ENCODE results near the gene TAOK1.
"Not testable (repeated sequence)": the region's sequence is repeated elsewhere in the genome, so short reads cannot be mapped to it uniquely, and the experiment has no call there.

The TAOK1 gene

GRCh38 chr17:29389982-29390850 lies at the start of gene TAOK1:
Gene TAOK1 (plus strand): TSS chr17:29390363. CDS start chr17:29451549, 61,186 bp downstream.
- TF ChIP-seq, protein P1, sequence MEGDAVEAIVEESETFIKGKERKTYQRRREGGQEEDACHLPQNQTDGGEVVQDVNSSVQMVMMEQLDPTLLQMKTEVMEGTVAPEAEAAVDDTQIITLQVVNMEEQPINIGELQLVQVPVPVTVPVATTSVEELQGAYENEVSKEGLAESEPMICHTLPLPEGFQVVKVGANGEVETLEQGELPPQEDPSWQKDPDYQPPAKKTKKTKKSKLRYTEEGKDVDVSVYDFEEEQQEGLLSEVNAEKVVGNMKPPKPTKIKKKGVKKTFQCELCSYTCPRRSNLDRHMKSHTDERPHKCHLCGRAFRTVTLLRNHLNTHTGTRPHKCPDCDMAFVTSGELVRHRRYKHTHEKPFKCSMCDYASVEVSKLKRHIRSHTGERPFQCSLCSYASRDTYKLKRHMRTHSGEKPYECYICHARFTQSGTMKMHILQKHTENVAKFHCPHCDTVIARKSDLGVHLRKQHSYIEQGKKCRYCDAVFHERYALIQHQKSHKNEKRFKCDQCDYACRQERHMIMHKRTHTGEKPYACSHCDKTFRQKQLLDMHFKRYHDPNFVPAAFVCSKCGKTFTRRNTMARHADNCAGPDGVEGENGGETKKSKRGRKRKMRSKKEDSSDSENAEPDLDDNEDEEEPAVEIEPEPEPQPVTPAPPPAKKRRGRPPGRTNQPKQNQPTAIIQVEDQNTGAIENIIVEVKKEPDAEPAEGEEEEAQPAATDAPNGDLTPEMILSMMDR (conservative IDR thresholded peaks at IDR 0.05; ENCODE audit: low read depth): no peak
- ChIA-PET POLR2A (ENCODE audit: low non-redundant PET) (interaction anchor here (0.5 kb wide), 1 partner anchor 192 kb away, joined by 3 read pairs; no protein-coding TSS in a partner anchor), CTCF (interaction anchor here (0.6 to 1.0 kb wide), 2 partner anchors 20 to 45 kb away, joined by 3 to 4 read pairs; no protein-coding TSS in a partner anchor)
- peak within 1 kb of the TSS; percentile 87 for H3K27ac ChIP-seq
- DNase-seq (ENCODE audit: low spot score): peak; percentile 98

DNA sequence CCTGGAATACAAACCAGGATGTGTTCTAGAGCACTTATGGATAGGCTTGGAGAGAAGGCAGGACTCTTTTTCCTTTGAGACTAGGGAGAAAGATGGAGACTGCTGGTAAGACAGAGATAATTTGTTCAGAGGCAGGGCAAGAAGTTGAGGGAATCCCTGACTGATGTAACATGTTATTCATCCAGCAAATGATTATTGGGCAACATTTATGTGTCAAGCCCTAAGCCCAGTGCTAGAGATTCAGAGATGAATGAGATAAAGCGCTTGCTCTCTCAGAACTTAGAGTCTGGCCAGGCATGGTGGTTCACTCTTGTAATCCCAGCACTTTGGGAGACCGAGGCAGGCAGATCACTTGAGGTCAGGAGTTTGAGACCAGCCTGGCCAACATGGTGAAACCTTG lies 48.4 kb upstream of the TAOK1 start:
- H3K27ac ChIP-seq: no peak overlapping the region
- TF ChIP-seq, protein P1 (conservative IDR thresholded peaks at IDR 0.05; ENCODE audit: low read depth): no peak
- ChIA-PET CTCF (no interaction called here), POLR2A (ENCODE audit: low non-redundant PET) (no interaction called here)
- DNase-seq (ENCODE audit: low spot score): peak; percentile 5

- POLR2A ChIA-PET (ENCODE audit: low non-redundant PET): no interaction called here
- TF ChIP-seq, protein P1 (conservative IDR thresholded peaks at IDR 0.05; ENCODE audit: low read depth): no peak
These were observed 47.9 kb upstream of the TAOK1 start for GRCh38 chr17:29342158-29342765.

GRCh38 chr17:29344201-29344856 lies 45.8 kb upstream of the TAOK1 start:
- ChIA-PET POLR2A (ENCODE audit: low non-redundant PET) (no interaction called here), CTCF (interaction anchor here (0.6 to 0.7 kb wide), 2 partner anchors 14 to 1862 kb away, joined by 3 to 4 read pairs; no protein-coding TSS in a partner anchor)
- DNase-seq (ENCODE audit: low spot score): no peak
- H3K27ac ChIP-seq: no peak overlapping the region
- TF ChIP-seq, protein P1 (conservative IDR thresholded peaks at IDR 0.05; ENCODE audit: low read depth): no peak

More at GRCh38 chr17:29342158-29342765, 47.9 kb upstream of the TAOK1 start:
- no peak overlapping the region for H3K27ac ChIP-seq
- no peak for DNase-seq (ENCODE audit: low spot score)
- CTCF ChIA-PET: no interaction called here

DNA sequence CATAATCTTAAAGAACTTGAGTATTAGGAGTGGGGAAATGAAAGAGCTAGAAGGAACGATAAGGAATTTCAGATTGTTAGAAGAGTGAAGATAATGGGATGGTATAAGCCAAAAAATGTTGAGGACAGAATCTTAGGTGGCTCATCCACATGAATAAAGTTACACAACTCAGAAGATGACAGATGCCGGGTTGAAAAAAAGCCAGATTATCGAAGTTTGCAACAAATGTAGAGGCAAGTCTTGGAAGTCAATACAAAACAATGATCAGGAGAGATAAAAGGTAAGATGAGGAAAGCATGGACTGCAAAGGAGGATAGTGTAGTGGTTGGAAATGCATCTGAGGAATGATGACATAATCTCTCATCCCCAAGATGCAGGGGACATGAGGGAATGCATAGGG lies 45.1 kb upstream of the TAOK1 start:
- DNase-seq (ENCODE audit: low spot score): no peak
- no peak overlapping the region for H3K27ac ChIP-seq
- CTCF ChIA-PET: interaction anchor here (0.6 to 0.7 kb wide), 2 partner anchors 13 to 1862 kb away, joined by 3 to 4 read pairs; no protein-coding TSS in a partner anchor
- POLR2A ChIA-PET (ENCODE audit: low non-redundant PET): no interaction called here
- TF ChIP-seq, protein P1 (conservative IDR thresholded peaks at IDR 0.05; ENCODE audit: low read depth): no peak

GRCh38 chr17:29345470-29345869 lies 44.7 kb upstream of the TAOK1 start:
- CTCF ChIA-PET; DNase-seq (ENCODE audit: low spot score); POLR2A ChIA-PET (ENCODE audit: low non-redundant PET); H3K27ac ChIP-seq: not testable (repeated sequence)

Data from RWPE1 (cell line).